MCF 10A (cell line): ENCODE results near the gene SLC23A3. TPM values are rescaled to one million over a fixed set of nuclear protein-coding genes. Genes with fewer than 3 reads are reported as not detected.
"Not testable (repeated sequence)": the region's sequence is repeated elsewhere in the genome, so short reads cannot be mapped to it uniquely, and the experiment has no call there.

Experiments used
- BruUV-seq: library from RNA; stranded (reverse); fragments of 400-500 nt; replicated peaks from 2 replicates; lab custom pipeline; 2021; lab: Mats Ljungman, UMichigan
- CTCF ChIA-PET: fragments of 300-600 bp; sonication (Branson Sonifier 250); formaldehyde crosslinking; extraction: SDS; loops from one replicate; lab custom pipeline; 2021; ENCODE audit warnings: antibody characterized with exemption, inconsistent platforms; lab: Yijun Ruan, JAX
- POLR2A ChIA-PET: fragments of 300-600, 350-650 bp; sonication (Branson Sonifier 250); formaldehyde crosslinking; extraction: SDS; loops from one replicate; lab custom pipeline; 2020; ENCODE audit warnings: antibody characterized with exemption, inconsistent platforms; lab: Yijun Ruan, JAX
- DNase-seq: peaks from one replicate; pipeline ENCODE4 v3.0.0-alpha.2; 2018; ENCODE audit not compliant: unreplicated experiment
- H3K27ac Mint-ChIP-seq: one replicate; pipeline ENCODE4 v1.8.0; 2022; ENCODE audit warnings: mild to moderate bottlenecking, low read depth, mixed read lengths; ENCODE audit not compliant: unreplicated experiment
- H3K27me3 Mint-ChIP-seq: one replicate; pipeline ENCODE4 v1.8.0; 2022; ENCODE audit warnings: mixed read lengths; ENCODE audit not compliant: insufficient read depth, unreplicated experiment
- H3K36me3 Mint-ChIP-seq: one replicate; pipeline ENCODE4 v1.8.0; 2022; ENCODE audit warnings: mild to moderate bottlenecking, moderate library complexity, mixed read lengths; ENCODE audit not compliant: insufficient read depth, unreplicated experiment
- H3K4me1 Mint-ChIP-seq: one replicate; pipeline ENCODE4 v1.8.0; 2022; ENCODE audit warnings: mixed read lengths; ENCODE audit not compliant: insufficient read depth, unreplicated experiment
- H3K4me3 Mint-ChIP-seq: one replicate; pipeline ENCODE4 v1.8.0; 2022; ENCODE audit warnings: mild to moderate bottlenecking, moderate library complexity, mixed read lengths; ENCODE audit not compliant: unreplicated experiment
- H3K9me3 Mint-ChIP-seq: one replicate; pipeline ENCODE4 v1.8.0; 2022; ENCODE audit warnings: mixed read lengths; ENCODE audit not compliant: unreplicated experiment
- CTCF ChIP-seq: fragments of 200-600 bp; IDR thresholded peaks from one replicate; pipeline ENCODE4 v1.8.0; 2022; ENCODE audit warnings: antibody characterized with exemption, mild to moderate bottlenecking; ENCODE audit not compliant: unreplicated experiment
- intact Hi-C: fragments of 100-400 bp; cut with micrococcal nuclease; formaldehyde crosslinking; loops from 2 replicates; pipeline ENCODE4 v1.14.1; 2022
- total RNA-seq: library from RNA; stranded (reverse); gene quantifications from 2 replicates; pipeline ENCODE4 v1.2.3, GENCODE V29; 2022

The SLC23A3 gene
- total RNA-seq, 1 experiment from 2014 or later: 1.7 TPM

- ChIA-PET POLR2A (interaction anchor here (1.3 to 1.4 kb wide), 2 partner anchors 25 to 29 kb away, joined by 3 read pairs; no protein-coding TSS in a partner anchor), CTCF (interaction anchor here (0.6 to 2.0 kb wide), 2 partner anchors 10 to 24 kb away, joined by 3 to 6 read pairs; no protein-coding TSS in a partner anchor)
- no peak for TF ChIP-seq CTCF
- H3K9me3 Mint-ChIP-seq: no peaks in the 10 kb centered on the region
- H3K4me3 Mint-ChIP-seq: no peak overlapping the region
- H3K27me3 Mint-ChIP-seq: no peaks in the 10 kb centered on the region
- no peak overlapping the region for H3K27ac Mint-ChIP-seq
- H3K4me1 Mint-ChIP-seq: peaks cover 15% of the 10 kb centered on the region
- no peak for DNase-seq
- no TSS peak for BruUV-seq
- intact Hi-C loops: no loop called here
- H3K36me3 Mint-ChIP-seq: peaks cover 14% of the 10 kb centered on the region
These were observed 34.8 kb upstream of the SLC23A3 start for GRCh38 chr2:219204425-219205164.

- CTCF ChIA-PET: interaction anchor here (1.0 to 1.2 kb wide), 2 partner anchors 19 to 98 kb away, joined by 3 to 6 read pairs; no protein-coding TSS in a partner anchor
- H3K36me3 Mint-ChIP-seq, intact Hi-C loops, H3K27ac Mint-ChIP-seq, DNase-seq, H3K4me3 Mint-ChIP-seq, BruUV-seq, H3K4me1 Mint-ChIP-seq, H3K27me3 Mint-ChIP-seq, H3K9me3 Mint-ChIP-seq: not testable (repeated sequence)
- POLR2A ChIA-PET: interaction anchor here (0.7 kb wide), 1 partner anchor 9 kb away, joined by 3 read pairs; no protein-coding TSS in a partner anchor
These were observed 31.5 kb upstream of the SLC23A3 start for GRCh38 chr2:219201331-219201730.

DNA sequence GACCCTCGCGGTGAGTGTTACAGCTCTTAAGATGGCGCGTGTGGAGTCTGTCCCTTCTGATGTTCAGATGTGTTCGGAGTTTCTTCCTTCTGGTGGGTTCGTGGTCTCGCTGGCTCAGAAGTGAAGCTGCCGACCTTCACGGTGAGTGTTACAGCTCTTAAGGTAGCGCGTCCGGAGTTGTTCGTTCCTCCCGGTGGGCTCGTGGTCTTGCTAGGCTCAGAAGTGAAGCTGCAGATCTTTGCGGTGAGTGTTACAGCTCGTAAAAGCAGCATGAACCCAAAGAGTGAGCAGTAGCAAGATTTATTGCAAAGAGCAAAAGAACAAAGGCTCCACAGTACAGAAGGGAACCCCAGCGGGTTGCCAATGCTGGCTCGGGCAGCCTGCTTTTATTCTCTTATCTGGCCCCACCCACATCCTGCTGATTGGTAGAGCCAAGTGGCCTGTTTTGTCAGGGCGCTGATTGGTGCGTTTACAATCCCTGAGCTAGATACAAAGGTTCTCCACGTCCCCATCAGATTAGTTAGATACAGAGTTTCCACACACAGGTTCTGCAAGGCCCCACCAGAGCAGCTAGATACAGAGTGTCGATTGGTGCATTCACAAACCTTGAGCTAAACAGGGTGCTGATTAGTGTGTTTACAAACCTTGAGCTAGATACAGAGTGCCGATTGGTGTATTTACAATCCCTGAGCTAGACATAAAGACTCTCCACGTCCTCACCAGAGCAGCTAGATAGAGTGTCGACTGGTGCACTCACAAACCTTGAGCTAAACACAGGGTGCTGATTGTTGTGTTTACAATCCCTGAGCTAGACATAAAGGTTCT is 30.9 kb upstream of the SLC23A3 start:
- H3K4me1 Mint-ChIP-seq, BruUV-seq, H3K27ac Mint-ChIP-seq: not testable (repeated sequence)

GRCh38 chr2:219199470-219200211 is 29.8 kb upstream of the SLC23A3 start:
- Mint-ChIP-seq H3K4me3 (no peak overlapping the region), H3K4me1 (no peaks in the 10 kb centered on the region), H3K9me3 (no peaks in the 10 kb centered on the region), H3K27me3 (no peaks in the 10 kb centered on the region), H3K36me3 (no peaks in the 10 kb centered on the region), H3K27ac (no peak overlapping the region)
- ChIA-PET CTCF (interaction anchor here (1.0 to 1.2 kb wide), 3 partner anchors 18 to 95 kb away, joined by 3 to 6 read pairs (median 3); no protein-coding TSS in a partner anchor), POLR2A (interaction anchor here (1.1 to 1.2 kb wide), 2 partner anchors 24 to 33 kb away, joined by 3 to 5 read pairs; no protein-coding TSS in a partner anchor)
- no peak for TF ChIP-seq CTCF
- no peak for DNase-seq
- intact Hi-C loops: no loop called here
- no TSS peak for BruUV-seq

More for the DNA sequence above, 30.9 kb upstream of the SLC23A3 start:
- ChIA-PET CTCF (interaction anchor here (1.0 to 1.2 kb wide), 2 partner anchors 19 to 99 kb away, joined by 3 to 6 read pairs; no protein-coding TSS in a partner anchor), POLR2A (interaction anchor here (0.7 kb wide), 2 partner anchors 8 to 22 kb away, joined by 3 read pairs; no protein-coding TSS in a partner anchor)
- H3K4me3 Mint-ChIP-seq, intact Hi-C loops, H3K36me3 Mint-ChIP-seq, H3K9me3 Mint-ChIP-seq, DNase-seq, H3K27me3 Mint-ChIP-seq: not testable (repeated sequence)
